Prostate gland (tissue), 2 donors: ENCODE data around the gene PBX3. TPM values are rescaled to one million over a fixed set of nuclear protein-coding genes. Genes with fewer than 3 reads are reported as not detected.

Experiments
- DNase-seq: peaks from one replicate; pipeline ENCODE4 v3.0.0-alpha.2; 2019; ENCODE audit warnings: low spot score
- H3K27ac ChIP-seq, 2 donors: fragments of 200-600 bp; sonication (generic); 2 replicates each; pipeline ENCODE4 v1.5.1; 2017 to 2019
- H3K27me3 ChIP-seq: fragments of 200-600 bp; sonication (generic); replicated peaks from 2 replicates; pipeline ENCODE4 v1.5.1; 2019; ENCODE audit not compliant: insufficient read depth
- H3K36me3 ChIP-seq, 2 donors: fragments of 200-600 bp; sonication (generic); 1 replicate in 1 of 2; 2 replicates in 1 of 2; pipeline versions ENCODE4 v1.5.1 to v1.8.1; 2017 to 2019
- H3K4me1 ChIP-seq: fragments of 200-600 bp; sonication (generic); replicated peaks from 2 replicates; pipeline ENCODE4 v1.5.1; 2019
- H3K4me3 ChIP-seq, 2 donors: fragments of 200-600 bp; sonication (generic); 2 replicates each; pipeline ENCODE4 v1.5.1; 2017 to 2019
- H3K9me3 ChIP-seq: fragments of 200-600 bp; sonication (generic); 2 replicates; pipeline ENCODE4 v1.5.1; 2017
- POLR2A ChIP-seq: fragments of 450-650 bp; IDR thresholded peaks from one replicate; pipeline ENCODE4 v1.6.1; 2016; ENCODE audit warnings: antibody characterized with exemption, mild to moderate bottlenecking
- POLR2AphosphoS5 ChIP-seq: sonication (generic); formaldehyde crosslinking; IDR thresholded peaks from one replicate; pipeline ENCODE4 v1.6.1; 2017; ENCODE audit warnings: antibody characterized with exemption
- WGBS: methylation state at CpG from one replicate; pipeline ENCODE4 v1.1.5; 2018; 5-methylcytosine and 5-hydroxymethylcytosine counted together
- intact Hi-C: fragments of 100-400 bp; cut with DNase I; formaldehyde crosslinking; loops from one replicate; pipeline ENCODE4 v1.14.2; 2022
- total RNA-seq, 2 donors: library from RNA; depleted of rRNA; stranded (reverse); fragments of >200 nt; gene quantifications; one replicate each; pipeline ENCODE4 v1.1.0, GENCODE V29; 2016
- TF ChIP-seq, protein P1 (sequence below), 4 experiments: fragments of 200-600 bp in 2 of 4; fragments of 450-650 bp in 2 of 4; sonication (generic) in 2 of 4; IDR thresholded peaks; 1 replicate in 3 of 4; 2 replicates in 1 of 4; pipeline ENCODE4 v1.5.1; 2016 to 2019; ENCODE audit warnings: antibody characterized with exemption in 4 of 4, mild to moderate bottlenecking in 2 of 4, moderate library complexity in 2 of 4

The PBX3 gene
- total RNA-seq, 2 donors from 2014 or later = 48.5 to 77.6 TPM

DNA sequence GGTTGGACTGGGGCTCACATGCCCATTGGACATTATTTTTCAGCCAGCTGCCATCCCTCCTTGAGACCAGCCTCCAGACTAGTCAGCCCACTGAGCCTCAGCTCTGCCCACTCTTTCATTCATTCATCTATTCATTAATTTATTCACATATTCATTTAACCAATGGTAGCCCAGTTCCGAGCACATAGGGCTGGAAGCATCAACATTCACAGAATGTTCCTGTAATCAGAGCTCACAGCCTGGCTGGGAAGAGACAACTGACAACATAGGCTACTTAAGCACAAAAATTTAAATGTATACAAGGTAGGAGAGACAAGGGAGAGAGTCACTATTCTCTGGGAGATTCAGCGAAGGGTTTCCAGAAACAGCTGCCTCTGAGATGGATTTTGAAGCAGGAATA, 17.0 kb upstream of the PBX3 start:
- Histone ChIP-seq H3K36me3 (no peaks in the 10 kb centered on the region), H3K9me3 (no peaks in the 10 kb centered on the region), H3K27me3 (no peaks in the 10 kb centered on the region), H3K4me1 (no peaks in the 10 kb centered on the region), H3K4me3 (no peak overlapping the region), H3K27ac (no peak overlapping the region)
- TF ChIP-seq POLR2AphosphoS5 = no peak
- TF ChIP-seq, protein P1, sequence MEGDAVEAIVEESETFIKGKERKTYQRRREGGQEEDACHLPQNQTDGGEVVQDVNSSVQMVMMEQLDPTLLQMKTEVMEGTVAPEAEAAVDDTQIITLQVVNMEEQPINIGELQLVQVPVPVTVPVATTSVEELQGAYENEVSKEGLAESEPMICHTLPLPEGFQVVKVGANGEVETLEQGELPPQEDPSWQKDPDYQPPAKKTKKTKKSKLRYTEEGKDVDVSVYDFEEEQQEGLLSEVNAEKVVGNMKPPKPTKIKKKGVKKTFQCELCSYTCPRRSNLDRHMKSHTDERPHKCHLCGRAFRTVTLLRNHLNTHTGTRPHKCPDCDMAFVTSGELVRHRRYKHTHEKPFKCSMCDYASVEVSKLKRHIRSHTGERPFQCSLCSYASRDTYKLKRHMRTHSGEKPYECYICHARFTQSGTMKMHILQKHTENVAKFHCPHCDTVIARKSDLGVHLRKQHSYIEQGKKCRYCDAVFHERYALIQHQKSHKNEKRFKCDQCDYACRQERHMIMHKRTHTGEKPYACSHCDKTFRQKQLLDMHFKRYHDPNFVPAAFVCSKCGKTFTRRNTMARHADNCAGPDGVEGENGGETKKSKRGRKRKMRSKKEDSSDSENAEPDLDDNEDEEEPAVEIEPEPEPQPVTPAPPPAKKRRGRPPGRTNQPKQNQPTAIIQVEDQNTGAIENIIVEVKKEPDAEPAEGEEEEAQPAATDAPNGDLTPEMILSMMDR (IDR thresholded peaks at IDR 0.05) = no peak
- no peak for TF ChIP-seq POLR2A
- DNase-seq = no peak
- WGBS = 88% methylated on average over 2 of the region's 2 CpGs
- intact Hi-C loops = no loop called here

DNA sequence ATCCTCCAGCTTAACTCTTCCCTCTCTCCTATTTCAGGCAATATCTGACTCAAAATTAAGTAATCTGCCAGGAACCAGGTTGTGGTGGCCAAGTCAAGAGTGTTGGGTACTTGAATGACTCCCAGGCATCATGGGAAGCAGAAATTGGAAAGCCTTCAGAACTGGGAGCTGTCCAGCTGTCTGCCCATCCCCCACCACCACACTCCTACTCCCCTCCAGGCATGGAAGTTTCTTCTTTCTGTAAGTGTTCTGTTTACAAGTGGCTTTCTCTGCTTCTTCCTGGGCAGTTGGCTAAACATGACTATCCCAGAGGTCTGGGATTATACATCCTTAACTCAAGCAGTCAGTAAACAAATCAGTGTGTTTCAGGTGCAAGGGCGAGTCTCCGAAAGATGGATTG, 14.6 kb upstream of the PBX3 start:
- intact Hi-C loops = no loop called here
- no peaks in the 10 kb centered on the region for H3K9me3 ChIP-seq
- 95% methylated on average over 2 of the region's 2 CpGs for WGBS
- H3K36me3 ChIP-seq = no peaks in the 10 kb centered on the region
- DNase-seq = no peak
- no peaks in the 10 kb centered on the region for H3K27me3 ChIP-seq
- H3K4me1 ChIP-seq = no peaks in the 10 kb centered on the region
- TF ChIP-seq, protein P1 (IDR thresholded peaks at IDR 0.05) = no peak
- no peak for TF ChIP-seq POLR2AphosphoS5
- TF ChIP-seq POLR2A = no peak
- H3K27ac ChIP-seq = no peak overlapping the region
- no peak overlapping the region for H3K4me3 ChIP-seq

DNA sequence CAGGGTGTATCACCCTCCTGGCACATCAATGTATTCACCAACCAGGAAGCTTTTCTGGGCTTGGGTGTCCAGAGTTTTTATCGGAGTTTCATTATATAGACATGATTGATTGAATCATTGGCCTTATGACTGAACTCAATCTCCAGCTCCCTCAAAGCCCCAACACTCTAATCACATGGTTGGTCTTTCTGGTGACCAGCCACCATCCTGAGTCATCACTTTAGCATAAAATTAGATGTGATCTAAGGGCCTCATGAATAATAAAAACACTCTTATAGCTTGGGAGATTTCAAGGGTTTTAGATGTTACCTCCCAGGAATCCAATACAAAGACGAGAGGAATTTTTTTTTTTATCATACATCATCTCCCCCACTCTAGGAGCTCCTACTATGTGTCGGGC, 7.7 kb upstream of the PBX3 start:
- DNase-seq = no peak

DNA sequence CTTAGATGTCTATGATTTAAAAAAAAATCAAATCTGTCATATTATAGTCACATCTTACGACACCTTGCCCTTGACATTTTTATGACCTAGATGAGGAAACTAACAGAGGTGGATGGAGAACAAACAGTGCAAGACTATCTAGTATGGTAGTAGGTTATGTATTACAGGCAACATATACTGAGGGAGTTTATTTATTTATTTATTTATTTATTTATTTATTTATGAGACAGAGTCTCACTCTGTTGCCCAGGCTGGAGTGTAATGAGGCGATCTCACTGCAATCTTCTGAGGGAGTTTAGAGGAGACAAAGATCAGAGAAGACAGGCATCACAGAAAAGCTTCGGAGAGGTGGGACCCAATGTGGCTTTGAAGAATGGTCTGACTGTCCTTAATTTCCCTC, 4.5 kb upstream of the PBX3 start:
- TF ChIP-seq, protein P1 (IDR thresholded peaks at IDR 0.05) = no peak
- TF ChIP-seq POLR2A (no peak), POLR2AphosphoS5 (no peak)
- DNase-seq = no peak
- WGBS = 91% methylated on average over 3 of the region's 3 CpGs

More for the DNA sequence above, 7.7 kb upstream of the PBX3 start:
- H3K4me1 ChIP-seq = no peaks in the 10 kb centered on the region
- TF ChIP-seq POLR2A = no peak
- TF ChIP-seq POLR2AphosphoS5 = no peak
- TF ChIP-seq, protein P1 (IDR thresholded peaks at IDR 0.05) = no peak
- no peaks in the 10 kb centered on the region for H3K27me3 ChIP-seq
- no peak overlapping the region for H3K27ac ChIP-seq
- WGBS = 90% methylated on average over 3 of the region's 3 CpGs
- no peaks in the 10 kb centered on the region for H3K36me3 ChIP-seq
- H3K4me3 ChIP-seq = no peak overlapping the region
- intact Hi-C loops = no loop called here
- H3K9me3 ChIP-seq = no peaks in the 10 kb centered on the region

DNA sequence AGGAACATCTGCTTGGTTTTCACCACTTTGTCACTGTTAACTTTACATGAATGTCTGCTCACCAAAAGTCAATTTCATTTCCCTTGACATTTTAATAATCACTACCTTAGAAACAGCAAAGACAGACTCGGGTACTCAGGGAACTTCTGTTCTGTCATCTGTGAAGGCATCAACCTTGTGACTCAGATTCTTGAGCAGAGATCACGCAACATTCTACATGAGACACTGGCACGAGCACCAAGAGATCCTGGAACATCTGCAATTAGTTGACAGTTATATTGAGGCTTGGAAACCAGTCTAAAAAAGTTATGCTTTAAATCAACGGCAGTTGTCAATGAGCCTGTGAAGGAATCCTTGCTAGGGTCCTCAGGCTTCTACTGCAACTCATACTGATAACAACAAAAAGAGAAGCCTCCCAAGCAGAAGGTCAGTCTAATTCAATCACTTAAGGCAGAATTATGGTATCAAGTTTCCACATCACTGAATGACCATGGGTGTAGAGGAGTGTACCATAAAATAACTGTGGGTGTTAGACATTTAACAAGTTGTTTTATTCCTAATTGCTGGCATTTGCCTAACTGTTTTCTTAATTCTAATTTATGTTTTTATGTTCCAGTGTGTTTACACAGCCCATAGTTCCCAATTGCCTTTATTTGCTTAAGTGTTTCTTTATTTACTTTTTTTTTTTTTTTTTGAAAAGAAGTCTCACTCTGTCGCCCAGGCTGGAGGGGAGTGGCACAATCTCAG, 3.3 kb upstream of the PBX3 start:
- no peak overlapping the region for H3K27ac ChIP-seq
- TF ChIP-seq POLR2A = no peak
- no peak for TF ChIP-seq POLR2AphosphoS5
- TF ChIP-seq, protein P1 (IDR thresholded peaks at IDR 0.05) = no peak
- intact Hi-C loops = loop anchor here (10.0 kb wide), 1 partner anchor 339 kb away; no protein-coding TSS in a partner anchor
- H3K36me3 ChIP-seq = no peaks in the 10 kb centered on the region
- no peaks in the 10 kb centered on the region for H3K4me1 ChIP-seq
- H3K4me3 ChIP-seq = no peak overlapping the region
- no peaks in the 10 kb centered on the region for H3K27me3 ChIP-seq
- H3K9me3 ChIP-seq = no peaks in the 10 kb centered on the region
- WGBS = 37% methylated on average over 5 of the region's 5 CpGs
- DNase-seq = no peak

More for the DNA sequence above, 4.5 kb upstream of the PBX3 start:
- H3K4me1 ChIP-seq = no peaks in the 10 kb centered on the region
- H3K27me3 ChIP-seq = no peaks in the 10 kb centered on the region
- H3K27ac ChIP-seq = no peak overlapping the region
- H3K9me3 ChIP-seq = no peaks in the 10 kb centered on the region
- H3K36me3 ChIP-seq = no peaks in the 10 kb centered on the region
- no peak overlapping the region for H3K4me3 ChIP-seq
- intact Hi-C loops = loop anchor here (10.0 kb wide), 1 partner anchor 338 kb away; no protein-coding TSS in a partner anchor
